Cerebellar cortex (tissue), 1 donor: ENCODE data around the gene IGF2BP3.
"Not testable (repeated sequence)": the region's sequence is repeated elsewhere in the genome, so short reads cannot be mapped to it uniquely, and the experiment has no call there.

Source experiments
- DNase-seq: peaks from one replicate; pipeline ENCODE4 v3.0.0-alpha.2; 2015; ENCODE audit warnings: low spot score

Gene IGF2BP3

GRCh38 chr7:23341846-23342598 lies 128.3 kb downstream of the IGF2BP3 start:
- DNase-seq = no peak

- no peak for DNase-seq
These were observed 131.4 kb downstream of the IGF2BP3 start for GRCh38 chr7:23338863-23339262.

GRCh38 chr7:23338439-23338838 lies 131.9 kb downstream of the IGF2BP3 start:
- no peak for DNase-seq

- DNase-seq = no peak
These were observed 132.9 kb downstream of the IGF2BP3 start for GRCh38 chr7:23337374-23337773.

- DNase-seq = no peak
These were observed 133.4 kb downstream of the IGF2BP3 start for GRCh38 chr7:23336799-23337283.

- no peak for DNase-seq
These were observed 134.2 kb downstream of the IGF2BP3 start for GRCh38 chr7:23336086-23336485.

- no peak for DNase-seq
These were observed 134.7 kb downstream of the IGF2BP3 start for GRCh38 chr7:23335621-23336020.

GRCh38 chr7:23335136-23335535 lies 135.2 kb downstream of the IGF2BP3 start:
- DNase-seq = no peak

GRCh38 chr7:23334482-23335056 lies 135.7 kb downstream of the IGF2BP3 start:
- DNase-seq = no peak

- no peak for DNase-seq
These were observed 136.5 kb downstream of the IGF2BP3 start for GRCh38 chr7:23333671-23334246.

- DNase-seq = no peak
These were observed 137.2 kb downstream of the IGF2BP3 start for GRCh38 chr7:23332910-23333612.

GRCh38 chr7:23332193-23332592 lies 138.1 kb downstream of the IGF2BP3 start:
- DNase-seq = no peak

GRCh38 chr7:23331132-23331531 lies 139.2 kb downstream of the IGF2BP3 start:
- DNase-seq = no peak

- DNase-seq = no peak
These were observed 154.9 kb downstream of the IGF2BP3 start for GRCh38 chr7:23315366-23315765.

- DNase-seq = not testable (repeated sequence)
These were observed 158.2 kb downstream of the IGF2BP3 start for GRCh38 chr7:23312141-23312540.

GRCh38 chr7:23308754-23309153 lies 161.5 kb downstream of the IGF2BP3 start:
- DNase-seq = no peak

GRCh38 chr7:23306936-23307521 lies 163.3 kb downstream of the IGF2BP3 start:
- no peak for DNase-seq

- DNase-seq = no peak
These were observed 170.5 kb downstream of the IGF2BP3 start for GRCh38 chr7:23299770-23300300.

GRCh38 chr7:23298885-23299769 lies 171.2 kb downstream of the IGF2BP3 start, which contains the start of gene MALSU1:
TSS of gene MALSU1 (plus strand) at chr7:23299339. CDS start at chr7:23299353, 14 bp downstream.
- peak; percentile 99 for DNase-seq

GRCh38 chr7:23298141-23298881 lies 172.0 kb downstream of the IGF2BP3 start:
- DNase-seq = no peak
